ENCODE measurements around the gene ATL2.
"Not testable (repeated sequence)": the region's sequence is repeated elsewhere in the genome, so short reads cannot be mapped to it uniquely, and the experiment has no call there.

ATL2 gene

DNA sequence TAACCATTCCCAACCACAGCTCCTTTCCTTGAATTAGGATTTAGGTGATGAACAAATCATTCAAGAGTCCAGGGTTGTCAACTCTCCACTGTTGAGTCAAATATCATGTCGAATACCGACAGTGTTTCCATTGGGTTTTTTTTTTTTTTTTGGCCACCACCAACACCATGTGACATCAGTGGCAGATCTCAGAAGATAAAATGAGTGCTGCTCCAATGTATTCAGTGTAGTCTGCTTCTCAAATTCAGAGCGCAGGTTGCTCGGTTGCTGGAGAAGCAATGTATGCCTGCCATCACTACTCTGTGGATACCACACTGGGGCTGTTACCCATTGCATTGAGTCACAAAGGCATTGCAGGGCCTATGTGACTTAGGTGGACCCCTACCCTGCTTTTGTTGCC is 10.8 kb upstream of the ATL2 start:
- no peak overlapping the region for H3K4me3 ChIP-seq (ENCODE audit: low read length)
- no peak for DNase-seq (ENCODE audit: low read depth)
- TF ChIP-seq, protein P1, sequence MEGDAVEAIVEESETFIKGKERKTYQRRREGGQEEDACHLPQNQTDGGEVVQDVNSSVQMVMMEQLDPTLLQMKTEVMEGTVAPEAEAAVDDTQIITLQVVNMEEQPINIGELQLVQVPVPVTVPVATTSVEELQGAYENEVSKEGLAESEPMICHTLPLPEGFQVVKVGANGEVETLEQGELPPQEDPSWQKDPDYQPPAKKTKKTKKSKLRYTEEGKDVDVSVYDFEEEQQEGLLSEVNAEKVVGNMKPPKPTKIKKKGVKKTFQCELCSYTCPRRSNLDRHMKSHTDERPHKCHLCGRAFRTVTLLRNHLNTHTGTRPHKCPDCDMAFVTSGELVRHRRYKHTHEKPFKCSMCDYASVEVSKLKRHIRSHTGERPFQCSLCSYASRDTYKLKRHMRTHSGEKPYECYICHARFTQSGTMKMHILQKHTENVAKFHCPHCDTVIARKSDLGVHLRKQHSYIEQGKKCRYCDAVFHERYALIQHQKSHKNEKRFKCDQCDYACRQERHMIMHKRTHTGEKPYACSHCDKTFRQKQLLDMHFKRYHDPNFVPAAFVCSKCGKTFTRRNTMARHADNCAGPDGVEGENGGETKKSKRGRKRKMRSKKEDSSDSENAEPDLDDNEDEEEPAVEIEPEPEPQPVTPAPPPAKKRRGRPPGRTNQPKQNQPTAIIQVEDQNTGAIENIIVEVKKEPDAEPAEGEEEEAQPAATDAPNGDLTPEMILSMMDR (conservative IDR thresholded peaks at IDR 0.05; ENCODE audit: low read depth, low read length): no peak

DNA sequence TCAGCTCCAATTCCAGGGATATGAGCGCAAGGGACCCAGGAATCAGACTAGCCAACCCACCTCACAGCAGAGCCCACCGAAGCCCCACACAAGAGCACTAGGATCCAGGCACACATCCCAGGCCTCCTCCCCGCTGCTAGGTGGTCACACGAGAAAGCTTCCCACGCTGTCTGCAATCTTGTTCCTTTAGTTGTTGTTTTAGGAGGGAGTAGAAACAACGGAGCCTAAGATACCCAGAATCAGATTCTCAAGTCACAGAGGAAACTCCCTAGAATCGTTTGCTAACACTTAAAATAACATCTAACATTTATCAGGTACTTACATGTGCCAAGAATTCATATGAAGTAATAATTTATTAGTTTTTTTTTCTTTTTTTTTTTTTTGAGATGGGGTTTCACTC is 9.7 kb upstream of the ATL2 start:
- TF ChIP-seq, protein P1 (conservative IDR thresholded peaks at IDR 0.05; ENCODE audit: low read depth, low read length): no peak
- no peak for DNase-seq (ENCODE audit: low read depth)

DNA sequence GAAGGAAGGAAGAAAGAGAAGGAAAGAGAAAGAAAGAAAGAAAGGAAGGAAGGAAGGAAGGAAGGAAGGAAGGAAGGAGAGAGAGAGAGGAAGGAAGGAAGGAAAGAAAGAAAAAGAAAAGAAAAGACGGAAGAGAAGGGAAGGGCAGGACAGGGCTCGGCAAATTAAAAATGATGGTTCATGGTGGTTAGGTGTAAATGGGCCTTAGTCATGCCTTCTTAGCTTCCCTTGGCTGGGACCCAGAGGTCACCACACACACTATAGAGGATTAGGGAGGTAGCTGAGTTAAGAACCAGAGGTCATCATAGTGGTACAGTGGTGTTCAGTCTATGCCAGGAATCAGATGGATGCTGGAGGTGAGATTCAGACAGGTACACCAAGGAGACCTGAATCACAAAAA is 9.3 kb upstream of the ATL2 start:
- DNase-seq (ENCODE audit: low read depth): no peak

More for the DNA sequence above, 9.7 kb upstream of the ATL2 start:
- no peak overlapping the region for H3K4me3 ChIP-seq (ENCODE audit: low read length)

DNA sequence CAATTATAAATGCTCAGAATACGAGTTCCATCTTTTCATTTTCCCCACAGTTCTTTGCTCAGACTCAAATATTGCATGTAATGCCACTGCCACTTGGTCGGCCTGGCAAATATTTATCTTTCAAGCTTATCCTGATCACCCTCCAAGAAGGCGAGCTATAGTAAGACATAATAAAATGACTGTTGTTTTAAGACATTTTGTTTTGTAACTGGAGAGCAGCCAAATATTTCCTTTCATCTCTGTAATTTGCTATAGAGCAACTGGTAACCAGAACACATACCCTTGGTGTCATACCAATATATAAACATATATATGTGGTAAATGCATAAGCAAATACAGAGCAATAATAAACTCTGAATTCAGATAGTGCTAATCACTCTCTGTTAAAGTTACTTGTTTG is 7.3 kb upstream of the ATL2 start:
- no peak for DNase-seq (ENCODE audit: low read depth)
- TF ChIP-seq, protein P1 (conservative IDR thresholded peaks at IDR 0.05; ENCODE audit: low read depth, low read length): no peak
- H3K4me3 ChIP-seq (ENCODE audit: low read length): no peak overlapping the region

More for the DNA sequence above, 9.3 kb upstream of the ATL2 start:
- H3K4me3 ChIP-seq (ENCODE audit: low read length): no peak overlapping the region
- TF ChIP-seq, protein P1 (conservative IDR thresholded peaks at IDR 0.05; ENCODE audit: low read depth, low read length): no peak

DNA sequence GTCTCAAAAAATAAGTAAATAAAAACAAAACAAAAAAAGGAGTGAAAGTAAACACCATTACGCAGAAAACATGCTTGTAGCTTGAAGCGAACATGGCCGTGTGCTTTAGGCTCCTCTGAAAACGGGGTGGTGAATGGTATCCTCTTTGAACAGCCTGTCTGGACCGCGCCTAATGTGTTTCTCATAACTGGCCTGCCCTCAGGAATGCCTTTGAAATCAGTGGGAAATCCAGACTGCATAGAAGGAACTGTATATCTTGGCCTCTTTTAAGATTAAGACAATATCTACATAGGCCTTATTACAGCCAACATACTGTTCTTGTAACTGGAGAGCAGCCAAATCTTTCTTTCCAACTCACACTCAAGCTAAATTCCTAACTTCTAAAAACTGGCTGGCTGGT is 6.7 kb upstream of the ATL2 start:
- DNase-seq (ENCODE audit: low read depth); H3K4me3 ChIP-seq (ENCODE audit: low read length): not testable (repeated sequence)

DNA sequence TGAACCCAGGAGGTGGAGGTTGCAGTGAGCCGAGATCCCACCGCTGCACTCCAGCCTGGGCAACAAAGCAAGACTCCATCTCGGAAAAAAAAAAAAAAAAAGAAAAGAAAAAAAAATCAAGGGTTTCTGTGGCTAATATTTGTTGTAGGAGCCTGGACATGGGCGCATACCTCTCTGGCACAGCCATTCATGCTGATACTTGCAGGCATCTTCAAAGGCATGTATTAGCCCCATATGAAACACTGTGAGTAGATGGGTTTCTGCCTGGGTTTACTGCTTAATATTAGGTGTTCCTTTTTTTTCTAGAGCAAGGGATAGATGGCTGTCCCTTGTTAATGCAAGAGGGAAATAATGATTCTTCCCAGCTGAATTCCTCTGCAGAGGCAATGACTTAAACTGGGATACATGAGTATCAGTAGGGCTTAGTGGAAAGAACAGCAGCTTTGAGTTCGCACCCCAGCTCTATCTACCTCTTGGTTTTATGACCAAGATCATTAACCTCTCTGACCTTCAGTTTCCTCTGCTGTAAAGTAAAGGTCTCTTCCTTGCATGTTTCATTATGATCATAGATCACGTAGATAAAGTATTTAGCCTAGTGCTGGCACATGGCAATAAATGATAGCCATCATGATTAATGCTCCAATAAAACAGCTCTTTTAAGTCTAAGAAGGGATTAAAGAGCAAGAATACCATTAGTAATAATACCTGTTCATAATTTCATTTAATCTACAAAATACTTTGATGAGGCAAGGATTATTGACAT is 4.5 kb upstream of the ATL2 start:
- TF ChIP-seq, protein P1 (conservative IDR thresholded peaks at IDR 0.05; ENCODE audit: low read depth, low read length): no peak
- H3K4me3 ChIP-seq (ENCODE audit: low read length): no peak overlapping the region
- no peak for DNase-seq (ENCODE audit: low read depth)

DNA sequence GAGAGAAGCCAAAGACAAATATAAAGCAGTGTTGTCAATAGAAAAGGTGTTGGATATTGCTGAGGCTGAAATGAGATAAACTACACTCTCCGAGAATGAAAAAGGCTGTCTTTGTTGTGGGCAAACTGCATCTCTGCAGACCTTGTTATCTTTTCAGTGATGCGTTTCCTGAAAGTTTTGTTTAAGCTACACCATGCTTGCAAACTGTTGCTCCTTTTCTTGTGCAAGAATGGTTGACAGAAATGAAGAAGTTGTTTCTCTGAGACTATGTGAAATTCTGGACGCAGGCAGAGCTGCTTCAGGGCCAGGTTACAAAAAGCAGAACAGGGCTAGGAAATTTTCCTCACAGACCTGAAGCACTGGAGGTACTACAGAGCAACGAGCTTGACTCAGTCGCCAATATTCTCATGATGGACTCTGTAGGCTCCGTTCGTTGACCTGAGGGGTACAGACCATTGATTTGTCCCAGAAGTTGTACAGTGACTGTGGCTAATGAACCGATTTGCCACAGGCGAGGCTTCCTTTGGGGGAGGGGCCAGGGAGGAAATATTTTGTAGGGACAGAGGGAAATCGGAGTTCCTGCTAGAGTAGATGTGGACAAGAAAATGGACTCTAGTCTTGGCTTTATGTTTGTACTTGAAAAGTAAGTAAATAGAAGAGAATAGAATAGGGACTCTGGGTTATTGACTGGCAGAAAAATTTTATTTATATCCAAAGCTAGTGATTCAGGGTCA is 3.5 kb upstream of the ATL2 start:
- H3K4me3 ChIP-seq (ENCODE audit: low read length): no peak overlapping the region
- TF ChIP-seq, protein P1 (conservative IDR thresholded peaks at IDR 0.05; ENCODE audit: low read depth, low read length): no peak
- DNase-seq (ENCODE audit: low read depth): no peak
